CD4-positive, alpha-beta T cell treated with Interferon gamma for 1 hour (primary cell): ENCODE results near the gene EMP1.

Experiments
- DNase-seq: peaks from one replicate; pipeline ENCODE4 v3.0.0-alpha.2; 2020

EMP1 gene

GRCh38 chr12:13173012-13173932 is 23.3 kb upstream of the EMP1 start:
- DNase-seq: peak; percentile 32

DNA sequence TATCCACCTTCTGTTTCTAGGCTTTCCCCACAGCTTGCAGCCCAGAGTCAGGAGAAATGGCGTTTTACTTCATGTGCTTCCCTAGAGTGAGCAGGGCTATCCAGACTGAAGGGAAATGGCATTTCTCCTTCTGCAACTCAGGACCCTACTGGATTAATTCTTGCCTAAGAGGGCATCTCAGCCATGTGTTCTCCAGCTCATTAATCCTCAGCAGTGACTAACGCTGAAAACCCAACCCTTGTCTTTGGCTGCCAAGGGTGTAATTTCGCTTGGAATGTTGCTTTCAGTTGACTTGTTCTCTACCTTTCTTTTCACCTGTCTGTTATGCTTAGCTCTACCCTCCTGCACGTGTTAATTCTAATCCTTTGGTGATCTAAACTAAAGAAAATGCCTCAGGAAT is 21.0 kb upstream of the EMP1 start:
- DNase-seq: no peak

DNA sequence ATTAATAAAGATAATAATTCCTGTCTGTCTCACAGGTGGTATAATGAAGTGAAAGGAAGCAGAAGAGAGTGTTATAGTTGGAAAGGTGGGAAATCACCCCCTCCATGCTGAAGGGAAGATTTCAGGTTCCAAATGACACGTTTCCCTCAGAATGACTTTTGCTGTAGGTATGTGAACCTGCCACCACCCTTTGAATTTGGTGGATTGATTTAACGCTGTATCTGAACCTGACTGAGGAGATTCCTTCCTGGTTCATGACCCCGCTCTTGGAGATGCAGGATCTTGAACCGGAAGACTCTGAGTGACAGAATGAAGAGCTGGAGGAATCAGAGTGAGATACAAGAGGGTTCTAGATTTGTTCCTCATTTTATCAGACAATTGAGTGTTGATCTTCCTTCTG is 20.3 kb upstream of the EMP1 start:
- no peak for DNase-seq

DNA sequence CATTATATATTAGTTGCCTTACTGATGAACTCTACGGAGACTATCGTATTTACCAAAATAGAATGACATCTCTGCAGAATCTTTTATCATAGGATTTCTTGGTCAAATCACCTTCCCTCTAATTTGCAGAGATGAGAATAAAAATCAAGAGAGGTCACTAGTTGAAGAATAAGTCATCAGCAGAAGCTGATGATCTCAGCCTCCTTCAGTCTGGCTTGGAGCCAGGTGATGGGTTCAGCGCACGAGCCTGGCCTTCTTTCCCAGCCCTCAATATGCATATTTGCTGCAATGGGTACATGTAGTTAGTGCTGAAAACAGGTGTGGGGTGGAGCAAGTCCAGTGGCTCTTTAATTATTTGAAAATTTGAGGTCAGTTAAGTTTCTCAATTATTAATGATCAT is 19.2 kb upstream of the EMP1 start:
- no peak for DNase-seq

- no peak for DNase-seq
These were observed 18.6 kb upstream of the EMP1 start for GRCh38 chr12:13177906-13178305.

DNA sequence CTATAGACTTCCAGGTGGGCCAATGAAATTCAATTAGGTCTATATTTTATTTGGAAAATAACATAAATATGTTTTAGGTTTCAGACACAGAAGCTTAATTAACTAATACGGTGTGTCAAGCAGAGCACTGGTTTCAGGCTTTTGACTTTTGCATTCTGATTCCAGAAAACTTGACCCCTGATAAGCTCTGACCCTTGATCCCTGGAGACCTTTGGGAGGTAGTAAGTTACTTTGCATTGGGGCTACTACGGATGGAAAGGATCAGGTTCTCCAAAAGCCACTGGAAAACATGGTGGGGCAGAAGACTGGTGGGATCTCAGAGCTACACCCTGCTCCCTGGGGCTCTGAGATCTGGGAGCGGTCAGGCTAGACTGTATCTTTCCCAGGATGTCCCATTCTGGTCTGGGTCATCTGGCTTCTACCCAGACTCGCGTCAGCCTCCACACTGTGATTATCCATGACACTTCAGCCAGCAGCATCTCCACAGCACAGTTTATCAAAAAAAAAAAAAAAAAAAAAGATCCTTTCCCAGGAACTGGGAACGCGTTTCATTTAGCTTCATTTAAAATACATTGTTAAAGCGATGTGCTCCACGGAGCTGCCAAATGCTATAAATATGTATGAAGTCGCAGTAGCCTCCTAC is 17.8 kb upstream of the EMP1 start:
- DNase-seq: no peak

- peak; percentile 27 for DNase-seq
These were observed 17.1 kb upstream of the EMP1 start for GRCh38 chr12:13179211-13180074.

DNA sequence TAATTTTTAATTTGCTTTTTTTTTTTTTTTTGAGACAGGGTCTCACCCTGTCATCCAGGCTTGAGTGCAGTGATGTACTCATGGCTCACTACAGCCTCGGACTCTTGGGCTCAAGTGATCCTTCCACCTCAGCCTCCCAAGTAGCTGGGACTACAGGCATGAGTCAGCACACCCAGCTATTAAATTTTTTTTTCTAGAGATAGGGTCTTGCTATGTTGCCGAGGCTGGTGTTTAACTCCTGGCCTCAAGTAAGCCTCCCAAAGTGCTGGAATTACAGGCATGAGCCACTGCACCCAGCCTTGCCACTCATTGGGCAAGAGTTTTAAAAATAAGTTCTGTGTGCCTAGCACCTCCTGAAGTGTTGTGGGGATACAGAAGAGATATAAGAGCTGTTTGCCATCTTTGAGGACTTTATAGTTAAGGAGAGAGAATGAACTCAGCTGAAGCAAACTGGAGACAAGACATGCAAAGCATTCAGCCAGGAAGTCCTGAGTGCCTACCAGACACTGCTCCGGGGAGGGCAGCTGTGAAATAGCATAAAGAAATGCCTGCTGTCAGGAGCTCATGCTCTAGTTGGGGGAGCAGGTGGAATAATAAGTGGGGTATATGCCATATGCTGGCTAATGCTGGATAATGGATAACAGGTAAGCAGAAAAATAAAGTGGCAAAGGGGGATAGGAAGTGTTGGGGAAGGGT is 15.0 kb upstream of the EMP1 start:
- no peak for DNase-seq

DNA sequence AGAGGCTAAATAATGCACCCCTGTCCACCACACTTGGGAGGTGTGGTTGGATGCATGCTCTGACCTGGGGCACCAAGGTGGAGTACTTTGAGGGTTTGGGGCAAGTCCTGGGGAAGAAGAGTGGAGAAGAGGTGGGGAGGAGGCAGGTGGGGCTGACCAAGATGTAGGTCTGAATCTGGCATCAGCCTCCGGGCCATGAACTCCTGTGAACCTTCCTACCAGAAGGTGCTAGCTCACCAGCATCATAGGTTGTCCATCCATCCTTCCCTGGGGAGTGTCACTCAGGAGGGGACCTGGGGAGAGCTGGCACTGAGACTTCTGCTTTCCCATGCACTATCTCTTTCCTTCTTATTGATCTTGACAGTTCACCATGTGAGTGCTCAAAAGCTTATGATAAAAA is 13.6 kb upstream of the EMP1 start:
- DNase-seq: no peak

GRCh38 chr12:13183620-13184019 is 12.9 kb upstream of the EMP1 start:
- DNase-seq: no peak

- DNase-seq: no peak
These were observed 10.2 kb upstream of the EMP1 start for GRCh38 chr12:13186302-13186701.

- no peak for DNase-seq
These were observed 9.1 kb upstream of the EMP1 start for GRCh38 chr12:13187399-13187798.

DNA sequence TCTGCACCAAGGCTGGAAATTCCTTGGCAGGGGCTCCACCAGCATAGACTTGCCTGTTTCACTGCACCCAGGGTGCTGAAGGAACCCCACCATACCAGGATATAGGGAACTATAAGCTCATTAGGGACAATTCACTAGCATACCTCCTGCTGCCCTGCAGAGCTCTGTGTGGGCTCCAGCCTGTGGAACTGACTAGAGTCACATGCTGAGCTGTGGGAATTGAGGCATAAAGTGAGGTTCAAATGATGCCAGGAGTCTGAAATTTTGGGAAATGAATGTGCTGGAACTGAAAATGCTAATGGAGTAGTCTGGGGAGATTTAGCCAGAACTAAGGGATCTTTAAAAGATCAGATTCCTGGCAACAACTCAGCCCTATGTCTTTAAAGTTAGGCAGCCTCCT is 7.3 kb upstream of the EMP1 start:
- DNase-seq: no peak

GRCh38 chr12:13190275-13190674 is 6.3 kb upstream of the EMP1 start:
- no peak for DNase-seq

GRCh38 chr12:13192719-13193118 is 3.8 kb upstream of the EMP1 start:
- DNase-seq: no peak

GRCh38 chr12:13193505-13194231 is 2.9 kb upstream of the EMP1 start:
- no peak for DNase-seq

GRCh38 chr12:13194401-13195110 is 2.0 kb upstream of the EMP1 start:
- no peak for DNase-seq

DNA sequence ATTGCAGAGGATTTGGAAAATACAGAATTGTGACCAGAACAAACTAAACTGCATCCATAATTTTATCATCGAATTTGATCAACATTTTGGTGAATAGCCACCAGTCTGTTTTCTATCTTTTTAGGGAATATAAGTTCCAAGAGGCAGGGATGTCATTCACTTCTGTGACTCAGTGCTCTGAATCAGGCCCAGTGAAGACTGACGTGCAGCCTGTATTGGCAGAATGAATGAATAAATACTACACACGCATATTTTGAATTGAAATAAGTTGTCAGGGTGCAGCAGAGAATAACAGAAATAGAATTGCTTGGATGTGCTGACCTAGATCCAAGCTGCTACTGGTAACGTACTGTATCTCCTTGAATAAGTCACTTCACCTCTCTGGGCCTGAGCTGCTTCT is 1.3 kb upstream of the EMP1 start:
- DNase-seq: no peak

DNA sequence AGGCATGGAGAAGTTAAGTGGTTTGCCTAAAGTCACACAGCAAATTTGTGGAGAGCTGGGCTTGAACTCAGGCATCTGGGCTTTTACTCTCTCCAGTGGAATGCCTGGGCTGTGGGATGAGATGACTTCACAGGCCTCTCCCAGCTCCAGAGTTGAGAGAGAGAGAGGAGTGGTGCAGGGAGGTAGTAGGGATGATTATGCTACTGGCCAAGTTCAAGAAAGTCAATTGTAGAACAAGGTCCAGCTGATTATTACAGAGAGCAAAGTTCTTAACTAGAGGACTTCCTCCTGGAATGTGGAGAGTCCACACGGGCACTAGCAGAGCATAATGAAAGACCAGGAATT is 769 bp upstream of the EMP1 start:
- DNase-seq: no peak

GRCh38 chr12:13197032-13197431 is 506 bp downstream of the EMP1 start:
- DNase-seq: no peak

- no peak for DNase-seq
These were observed 1.1 kb downstream of the EMP1 start for GRCh38 chr12:13197526-13198143.
